NCI-H1694 treated with DMSO at 0.1 percent for 48 hours (cell line): ENCODE data around the gene C10orf105.
A peak's percentile ranks its signal among the peaks of the same experiment; 100 is the strongest.

Experiments
- DNase-seq: peaks from one replicate; lab custom pipeline; 2025; lab: John Stamatoyannopoulos, UW

C10orf105 gene

GRCh38 chr10:71697938-71698709, 21.5 kb downstream of the C10orf105 start:
- no peak for DNase-seq

GRCh38 chr10:71696628-71697326, 22.8 kb downstream of the C10orf105 start:
- peak; percentile 13 for DNase-seq

GRCh38 chr10:71695502-71696476, 23.8 kb downstream of the C10orf105 start:
- no peak for DNase-seq

- no peak for DNase-seq
These were observed 25.0 kb downstream of the C10orf105 start for GRCh38 chr10:71694567-71694968.

- DNase-seq: no peak
These were observed 25.5 kb downstream of the C10orf105 start for GRCh38 chr10:71694039-71694501.

- DNase-seq: no peak
These were observed 26.2 kb downstream of the C10orf105 start for GRCh38 chr10:71693377-71693776.

GRCh38 chr10:71692598-71693306, 26.8 kb downstream of the C10orf105 start:
- DNase-seq: no peak

GRCh38 chr10:71691405-71691804, 28.2 kb downstream of the C10orf105 start:
- DNase-seq: no peak

- no peak for DNase-seq
These were observed 29.4 kb downstream of the C10orf105 start for GRCh38 chr10:71690094-71690720.

- no peak for DNase-seq
These were observed 31.3 kb downstream of the C10orf105 start for GRCh38 chr10:71688256-71688655.

- no peak for DNase-seq
These were observed 32.1 kb downstream of the C10orf105 start for GRCh38 chr10:71687480-71687879.

GRCh38 chr10:71687077-71687476, 32.5 kb downstream of the C10orf105 start:
- DNase-seq: no peak

GRCh38 chr10:71685554-71686232, 33.9 kb downstream of the C10orf105 start:
- DNase-seq: no peak

GRCh38 chr10:71684356-71685173, 35.0 kb downstream of the C10orf105 start:
- no peak for DNase-seq

- no peak for DNase-seq
These were observed 36.3 kb downstream of the C10orf105 start for GRCh38 chr10:71683301-71683700.

GRCh38 chr10:71681977-71682376, 37.6 kb downstream of the C10orf105 start:
- DNase-seq: no peak

- DNase-seq: no peak
These were observed 40.2 kb downstream of the C10orf105 start for GRCh38 chr10:71679425-71679824.

GRCh38 chr10:71678057-71678805, 41.3 kb downstream of the C10orf105 start:
- no peak for DNase-seq

GRCh38 chr10:71677261-71677660, 42.3 kb downstream of the C10orf105 start:
- no peak for DNase-seq
